WTC11 (cell line): ENCODE data around the gene SMAD7.

Experiments
- CREB1 ChIP-seq: sonication (generic); formaldehyde crosslinking; IDR thresholded peaks from 2 replicates; pipeline ENCODE4 v1.8.0; 2023; ENCODE audit warnings: mild to moderate bottlenecking, missing genetic modification reagents
- CTCF ChIP-seq: fragments of 200-600 bp; IDR thresholded peaks from 2 replicates; pipeline ENCODE4 v1.8.0; 2022; ENCODE audit warnings: antibody characterized with exemption
- SMAD3 ChIP-seq: sonication (generic); formaldehyde crosslinking; IDR thresholded peaks from 2 replicates; pipeline ENCODE4 v1.8.0; 2022; ENCODE audit warnings: missing genetic modification reagents, mild to moderate bottlenecking, borderline replicate concordance
- TF ChIP-seq, protein P1 (sequence below): sonication (generic); formaldehyde crosslinking; IDR thresholded peaks from 2 replicates; pipeline ENCODE4 v1.8.1; 2022; ENCODE audit warnings: low read depth, missing genetic modification reagents, borderline replicate concordance

GRCh38 chr18:48982266-48982665 is 31.5 kb upstream of the SMAD7 start:
- no peak for TF ChIP-seq SMAD3 (CRISPR knock-in tag)
- TF ChIP-seq CTCF = no peak
- TF ChIP-seq, protein P1, sequence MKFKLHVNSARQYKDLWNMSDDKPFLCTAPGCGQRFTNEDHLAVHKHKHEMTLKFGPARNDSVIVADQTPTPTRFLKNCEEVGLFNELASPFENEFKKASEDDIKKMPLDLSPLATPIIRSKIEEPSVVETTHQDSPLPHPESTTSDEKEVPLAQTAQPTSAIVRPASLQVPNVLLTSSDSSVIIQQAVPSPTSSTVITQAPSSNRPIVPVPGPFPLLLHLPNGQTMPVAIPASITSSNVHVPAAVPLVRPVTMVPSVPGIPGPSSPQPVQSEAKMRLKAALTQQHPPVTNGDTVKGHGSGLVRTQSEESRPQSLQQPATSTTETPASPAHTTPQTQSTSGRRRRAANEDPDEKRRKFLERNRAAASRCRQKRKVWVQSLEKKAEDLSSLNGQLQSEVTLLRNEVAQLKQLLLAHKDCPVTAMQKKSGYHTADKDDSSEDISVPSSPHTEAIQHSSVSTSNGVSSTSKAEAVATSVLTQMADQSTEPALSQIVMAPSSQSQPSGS (CRISPR knock-in tag) = no peak
- no peak for TF ChIP-seq CREB1
